Measurements from ENCODE around the gene PNPLA1.

Gene PNPLA1

GRCh38 chr6:36309203-36309602 is 39.3 kb downstream of the PNPLA1 start:
- TF ChIP-seq, protein P1, sequence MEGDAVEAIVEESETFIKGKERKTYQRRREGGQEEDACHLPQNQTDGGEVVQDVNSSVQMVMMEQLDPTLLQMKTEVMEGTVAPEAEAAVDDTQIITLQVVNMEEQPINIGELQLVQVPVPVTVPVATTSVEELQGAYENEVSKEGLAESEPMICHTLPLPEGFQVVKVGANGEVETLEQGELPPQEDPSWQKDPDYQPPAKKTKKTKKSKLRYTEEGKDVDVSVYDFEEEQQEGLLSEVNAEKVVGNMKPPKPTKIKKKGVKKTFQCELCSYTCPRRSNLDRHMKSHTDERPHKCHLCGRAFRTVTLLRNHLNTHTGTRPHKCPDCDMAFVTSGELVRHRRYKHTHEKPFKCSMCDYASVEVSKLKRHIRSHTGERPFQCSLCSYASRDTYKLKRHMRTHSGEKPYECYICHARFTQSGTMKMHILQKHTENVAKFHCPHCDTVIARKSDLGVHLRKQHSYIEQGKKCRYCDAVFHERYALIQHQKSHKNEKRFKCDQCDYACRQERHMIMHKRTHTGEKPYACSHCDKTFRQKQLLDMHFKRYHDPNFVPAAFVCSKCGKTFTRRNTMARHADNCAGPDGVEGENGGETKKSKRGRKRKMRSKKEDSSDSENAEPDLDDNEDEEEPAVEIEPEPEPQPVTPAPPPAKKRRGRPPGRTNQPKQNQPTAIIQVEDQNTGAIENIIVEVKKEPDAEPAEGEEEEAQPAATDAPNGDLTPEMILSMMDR (IDR thresholded peaks at IDR 0.05; ENCODE audit: low read length): no peak
- no peak for TF ChIP-seq EZH2phosphoT487 (IDR thresholded peaks at IDR 0.05; ENCODE audit: low read length)
- TF ChIP-seq EZH2 (optimal IDR thresholded peaks at IDR 0.05; ENCODE audit: low read depth, low read length): no peak
- H3K9me3 ChIP-seq (replicated peaks; ENCODE audit: insufficient read depth, low read length): no peaks in the 10 kb centered on the region
- H3K4me2 ChIP-seq (ENCODE audit: low read depth, low read length): no peak overlapping the region
- no peak overlapping the region for H3K27ac ChIP-seq (ENCODE audit: low read length)
- no peak for DNase-seq
- no peaks in the 10 kb centered on the region for H3K9me2 ChIP-seq (replicated peaks; ENCODE audit: insufficient read depth, low read length)
- H3K4me1 ChIP-seq (ENCODE audit: low read length): no peaks in the 10 kb centered on the region
- H3K4me3 ChIP-seq (ENCODE audit: low read length): no peak overlapping the region
- H3F3A ChIP-seq (ENCODE audit: insufficient read depth, low read length): no peaks in the 10 kb centered on the region
- H4K20me1 ChIP-seq (ENCODE audit: insufficient read depth, low read length): no peaks in the 10 kb centered on the region
- H3K27me3 ChIP-seq (replicated peaks; ENCODE audit: insufficient read depth, low read length): no peaks in the 10 kb centered on the region
- no peaks in the 10 kb centered on the region for H3K36me3 ChIP-seq (replicated peaks; ENCODE audit: insufficient read depth, low read length)
- no peaks in the 10 kb centered on the region for H3K79me2 ChIP-seq (ENCODE audit: low read length)
- H2AFZ ChIP-seq (ENCODE audit: low read length): no peak overlapping the region
- no peak overlapping the region for H3K9ac ChIP-seq (ENCODE audit: low read length)

GRCh38 chr6:36309900-36310299 is 40.0 kb downstream of the PNPLA1 start:
- Histone ChIP-seq H3K4me2 (ENCODE audit: low read depth, low read length) (no peak overlapping the region), H3F3A (ENCODE audit: insufficient read depth, low read length) (no peaks in the 10 kb centered on the region), H3K4me3 (ENCODE audit: low read length) (no peak overlapping the region), H3K27me3 (replicated peaks; ENCODE audit: insufficient read depth, low read length) (no peaks in the 10 kb centered on the region), H3K79me2 (ENCODE audit: low read length) (no peaks in the 10 kb centered on the region), H3K9me2 (replicated peaks; ENCODE audit: insufficient read depth, low read length) (no peaks in the 10 kb centered on the region), H3K4me1 (ENCODE audit: low read length) (no peaks in the 10 kb centered on the region), H3K9ac (ENCODE audit: low read length) (no peak overlapping the region), H3K36me3 (replicated peaks; ENCODE audit: insufficient read depth, low read length) (no peaks in the 10 kb centered on the region), H3K9me3 (replicated peaks; ENCODE audit: insufficient read depth, low read length) (no peaks in the 10 kb centered on the region), H4K20me1 (ENCODE audit: insufficient read depth, low read length) (no peaks in the 10 kb centered on the region), H3K27ac (ENCODE audit: low read length) (no peak overlapping the region), H2AFZ (ENCODE audit: low read length) (no peak overlapping the region)
- DNase-seq: no peak
- no peak for TF ChIP-seq EZH2phosphoT487 (IDR thresholded peaks at IDR 0.05; ENCODE audit: low read length)
- TF ChIP-seq, protein P1 (IDR thresholded peaks at IDR 0.05; ENCODE audit: low read length): no peak
- no peak for TF ChIP-seq EZH2 (optimal IDR thresholded peaks at IDR 0.05; ENCODE audit: low read depth, low read length)

DNA sequence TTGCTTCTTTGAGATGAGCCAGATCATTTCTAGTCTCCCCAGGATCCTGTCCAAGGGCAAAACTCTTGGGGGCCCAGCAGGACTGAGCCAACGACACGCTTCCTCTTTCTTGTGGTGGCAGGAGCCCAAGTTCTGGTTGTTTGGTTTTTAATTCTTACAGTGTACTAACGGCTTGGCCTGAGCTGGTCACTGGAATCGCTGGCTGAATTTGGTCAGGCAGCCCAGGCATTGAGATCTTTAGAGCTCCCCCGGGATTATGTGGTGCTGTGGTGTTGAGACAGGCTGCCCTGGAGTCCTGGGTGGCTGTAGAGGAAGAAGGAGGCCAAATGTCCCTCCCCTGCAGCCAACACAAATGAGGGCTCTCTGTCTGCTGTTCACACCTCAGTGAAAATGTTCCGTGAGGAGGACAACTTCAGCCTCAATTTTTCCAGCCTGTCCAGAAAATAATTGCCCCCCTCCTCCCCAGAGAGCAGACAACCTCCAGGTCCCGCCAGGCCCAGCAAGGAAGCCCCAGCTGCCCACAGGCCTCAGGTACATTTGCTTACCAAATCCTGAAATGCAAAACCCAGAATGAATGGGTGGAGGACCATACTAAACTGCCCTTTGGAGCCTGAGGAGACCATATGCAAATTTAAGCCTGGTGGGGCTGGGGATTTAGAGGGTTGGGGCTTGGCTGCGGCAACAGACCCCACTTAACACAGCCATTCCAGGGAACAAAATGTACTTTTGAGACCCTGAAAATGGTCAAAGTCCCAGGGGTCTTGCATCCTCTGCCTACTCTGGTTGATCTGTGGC is 43.2 kb downstream of the PNPLA1 start:
- H3K36me3 ChIP-seq (replicated peaks; ENCODE audit: insufficient read depth, low read length): no peaks in the 10 kb centered on the region
- no peaks in the 10 kb centered on the region for H3K9me3 ChIP-seq (replicated peaks; ENCODE audit: insufficient read depth, low read length)
- TF ChIP-seq EZH2phosphoT487 (IDR thresholded peaks at IDR 0.05; ENCODE audit: low read length) (no peak), EZH2 (optimal IDR thresholded peaks at IDR 0.05; ENCODE audit: low read depth, low read length) (no peak)
- TF ChIP-seq, protein P1 (IDR thresholded peaks at IDR 0.05; ENCODE audit: low read length): no peak
- no peaks in the 10 kb centered on the region for H3K4me1 ChIP-seq (ENCODE audit: low read length)
- no peak overlapping the region for H3K4me2 ChIP-seq (ENCODE audit: low read depth, low read length)
- H3K4me3 ChIP-seq (ENCODE audit: low read length): no peak overlapping the region
- H3K27me3 ChIP-seq (replicated peaks; ENCODE audit: insufficient read depth, low read length): no peaks in the 10 kb centered on the region
- no peak overlapping the region for H3K27ac ChIP-seq (ENCODE audit: low read length)
- H3K79me2 ChIP-seq (ENCODE audit: low read length): no peaks in the 10 kb centered on the region
- no peak overlapping the region for H3K9ac ChIP-seq (ENCODE audit: low read length)
- DNase-seq: no peak
- no peaks in the 10 kb centered on the region for H4K20me1 ChIP-seq (ENCODE audit: insufficient read depth, low read length)
- H2AFZ ChIP-seq (ENCODE audit: low read length): no peak overlapping the region
- H3F3A ChIP-seq (ENCODE audit: insufficient read depth, low read length): no peaks in the 10 kb centered on the region
- H3K9me2 ChIP-seq (replicated peaks; ENCODE audit: insufficient read depth, low read length): no peaks in the 10 kb centered on the region
